CD4-positive, alpha-beta T cell (primary cell): ENCODE data around the gene CDK7. TPM values are rescaled to one million over a fixed set of nuclear protein-coding genes. Genes with fewer than 3 reads are reported as not detected.
"Not testable (repeated sequence)": the region's sequence is repeated elsewhere in the genome, so short reads cannot be mapped to it uniquely, and the experiment has no call there.

Experiments used
- ATAC-seq: fragments of 200-7000 bp; cut with Tn5 transposase; one replicate; pipeline ENCODE4 v1.10.0; 2022; ENCODE audit warnings: mild to moderate bottlenecking; ENCODE audit not compliant: poor library complexity
- CTCF ChIA-PET: fragments of 350-600 bp; sonication (Branson Sonifier 250); formaldehyde crosslinking; loops from one replicate; lab custom pipeline; 2021; ENCODE audit warnings: antibody characterized with exemption, inconsistent platforms; lab: Charles Lee
- POLR2A ChIA-PET: fragments of 350-600 bp; sonication (Branson Sonifier 250); formaldehyde crosslinking; loops from one replicate; lab custom pipeline; 2021; ENCODE audit warnings: antibody characterized with exemption, inconsistent platforms; lab: Charles Lee
- DNase-seq, 14 experiments: peaks; one replicate each; pipeline ENCODE4 v3.0.0-alpha.2; 2013 to 2020; ENCODE audit warnings: mixed read lengths in 2 of 14
- H3K27ac ChIP-seq, 2 donors: one replicate each; pipeline versions ENCODE4 v1.5.1 to v1.7.0; 2013; ENCODE audit warnings: low read length in 2 of 2, low read depth in 1 of 2, mild to moderate bottlenecking in 1 of 2
- H3K27me3 ChIP-seq, 2 experiments: 1 replicate in 1 of 2; 2 replicates in 1 of 2; pipeline versions ENCODE4 v1.6.1 to v1.7.0; 2013; ENCODE audit warnings: low read length in 2 of 2, control low read depth in 1 of 2, mild to moderate bottlenecking in 1 of 2, moderate library complexity in 1 of 2; ENCODE audit not compliant: insufficient read depth in 2 of 2, control insufficient read depth in 1 of 2
- H3K36me3 ChIP-seq: one replicate; pipeline ENCODE4 v1.6.1; 2013; ENCODE audit warnings: low read length, control low read depth; ENCODE audit not compliant: insufficient read depth
- H3K4me1 ChIP-seq: one replicate; pipeline ENCODE4 v1.6.1; 2013; ENCODE audit warnings: low read length, control low read depth; ENCODE audit not compliant: insufficient read depth
- H3K4me3 ChIP-seq: one replicate; pipeline ENCODE4 v1.5.1; 2013; ENCODE audit warnings: mild to moderate bottlenecking, low read length, moderate library complexity
- H3K9me3 ChIP-seq, 2 experiments: 1 replicate in 1 of 2; 2 replicates in 1 of 2; pipeline versions ENCODE4 v1.6.1 to v1.7.0; 2013; ENCODE audit warnings: low read length in 2 of 2, mild to moderate bottlenecking in 2 of 2, control low read depth in 1 of 2, moderate library complexity in 1 of 2; ENCODE audit not compliant: control insufficient read depth in 1 of 2, insufficient read depth in 1 of 2
- H3K27ac Mint-ChIP-seq: one replicate; pipeline ENCODE4 v1.8.0; 2020; ENCODE audit warnings: mixed read lengths
- H3K27me3 Mint-ChIP-seq: one replicate; pipeline ENCODE4 v1.8.0; 2021; ENCODE audit warnings: mixed read lengths
- H3K36me3 Mint-ChIP-seq: one replicate; pipeline ENCODE4 v1.8.0; 2021; ENCODE audit warnings: low read depth, mixed read lengths
- H3K4me1 Mint-ChIP-seq: one replicate; pipeline ENCODE4 v1.8.0; 2021; ENCODE audit warnings: low read depth, mixed read lengths
- H3K4me3 Mint-ChIP-seq: one replicate; pipeline ENCODE4 v1.8.0; 2020; ENCODE audit warnings: mild to moderate bottlenecking, mixed read lengths
- H3K9me3 Mint-ChIP-seq: one replicate; pipeline ENCODE4 v1.8.0; 2020; ENCODE audit warnings: mixed read lengths
- intact Hi-C, 2 experiments: fragments of 100-400 bp; cut with DNase I in 1 of 2; cut with micrococcal nuclease in 1 of 2; formaldehyde crosslinking; loops; one replicate each; pipeline versions ENCODE4 v1.15.1 to v1.9.0; 2023 to 2025; cut with DNase I, micrococcal nuclease
- total RNA-seq, 174 experiments: library from RNA in 2 of 174; stranded (reverse) in 2 of 174; gene quantifications; one replicate each; pipeline ENCODE4 v1.2.3 and lab custom pipeline; 2021 to 2026
- TF ChIP-seq, protein P1 (sequence below): fragments of 200-600 bp; IDR thresholded peaks from one replicate; pipeline ENCODE4 v1.8.0; 2022; ENCODE audit warnings: antibody characterized with exemption, mild to moderate bottlenecking

CDK7 gene
- total RNA-seq, 2 experiments from 2014 or later = 30.1 to 33.0 TPM

DNA sequence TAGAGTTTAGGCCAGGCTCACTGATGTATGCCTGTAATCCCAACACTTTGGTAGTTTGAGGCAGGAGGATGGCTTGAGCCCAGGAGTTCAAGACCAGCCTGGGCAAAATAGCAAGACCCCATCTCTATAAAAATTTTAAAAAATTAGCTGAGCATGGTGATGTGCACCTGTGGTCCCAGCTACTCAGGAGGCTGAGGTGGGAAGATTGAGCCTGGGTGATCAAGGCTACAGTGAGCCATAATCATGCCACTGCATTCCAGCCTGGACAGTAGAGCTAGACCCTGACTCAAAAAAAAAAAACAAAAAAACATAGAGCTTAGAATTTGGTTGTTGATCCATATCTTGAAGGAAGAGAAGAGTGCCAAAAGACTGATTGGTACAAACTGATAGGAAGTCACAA is 14.7 kb upstream of the CDK7 start:
- no peak overlapping the region for H3K4me3 ChIP-seq
- H3K9me3 Mint-ChIP-seq = no peaks in the 10 kb centered on the region
- peaks cover 35% of the 10 kb centered on the region for H3K4me1 Mint-ChIP-seq
- no peak overlapping the region for H3K27ac Mint-ChIP-seq
- no peaks in the 10 kb centered on the region for H3K27me3 Mint-ChIP-seq
- intact Hi-C loops = loop anchor here (5.0 to 10.0 kb wide), 2 partner anchors 55 to 112 kb away; partner anchors contain the start of genes CCDC125 (in 1 of the 2) and CCNB1 (in 1 of the 2)
- no peaks in the 10 kb centered on the region for H3K27me3 ChIP-seq
- H3K4me3 Mint-ChIP-seq = peak overlapping the region; percentile 51
- ChIA-PET POLR2A (no interaction called here), CTCF (no interaction called here)
- no peak overlapping the region for H3K27ac ChIP-seq
- H3K36me3 ChIP-seq = peaks cover 5% of the 10 kb centered on the region
- H3K9me3 ChIP-seq = peaks cover 0 to 3% of the 10 kb centered on the region in 2 experiments
- peaks cover 5% of the 10 kb centered on the region for H3K4me1 ChIP-seq
- TF ChIP-seq, protein P1, sequence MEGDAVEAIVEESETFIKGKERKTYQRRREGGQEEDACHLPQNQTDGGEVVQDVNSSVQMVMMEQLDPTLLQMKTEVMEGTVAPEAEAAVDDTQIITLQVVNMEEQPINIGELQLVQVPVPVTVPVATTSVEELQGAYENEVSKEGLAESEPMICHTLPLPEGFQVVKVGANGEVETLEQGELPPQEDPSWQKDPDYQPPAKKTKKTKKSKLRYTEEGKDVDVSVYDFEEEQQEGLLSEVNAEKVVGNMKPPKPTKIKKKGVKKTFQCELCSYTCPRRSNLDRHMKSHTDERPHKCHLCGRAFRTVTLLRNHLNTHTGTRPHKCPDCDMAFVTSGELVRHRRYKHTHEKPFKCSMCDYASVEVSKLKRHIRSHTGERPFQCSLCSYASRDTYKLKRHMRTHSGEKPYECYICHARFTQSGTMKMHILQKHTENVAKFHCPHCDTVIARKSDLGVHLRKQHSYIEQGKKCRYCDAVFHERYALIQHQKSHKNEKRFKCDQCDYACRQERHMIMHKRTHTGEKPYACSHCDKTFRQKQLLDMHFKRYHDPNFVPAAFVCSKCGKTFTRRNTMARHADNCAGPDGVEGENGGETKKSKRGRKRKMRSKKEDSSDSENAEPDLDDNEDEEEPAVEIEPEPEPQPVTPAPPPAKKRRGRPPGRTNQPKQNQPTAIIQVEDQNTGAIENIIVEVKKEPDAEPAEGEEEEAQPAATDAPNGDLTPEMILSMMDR = no peak
- ATAC-seq = no peak
- DNase-seq = no peak
- peaks cover 20% of the 10 kb centered on the region for H3K36me3 Mint-ChIP-seq

DNA sequence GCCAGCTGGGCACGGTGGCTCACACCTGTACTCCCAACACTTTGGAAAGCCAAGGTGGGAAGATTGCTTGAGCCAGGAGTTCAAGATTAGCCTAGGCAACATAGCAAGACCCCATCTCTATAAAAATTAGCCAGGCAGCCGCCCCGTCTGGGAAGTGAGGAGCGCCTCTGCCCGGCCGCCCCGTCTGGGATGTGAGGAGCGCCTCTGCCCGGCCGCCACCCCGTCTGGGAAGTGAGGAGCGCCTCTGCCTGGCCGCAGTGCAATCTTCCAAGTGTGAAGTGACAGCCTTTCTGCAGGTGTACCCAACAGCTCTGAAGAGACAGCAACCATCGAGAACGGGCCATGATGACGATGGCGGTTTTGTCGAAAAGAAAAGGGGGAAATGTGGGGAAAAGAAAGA is 14.3 kb upstream of the CDK7 start:
- Mint-ChIP-seq H3K36me3 (peaks cover 20% of the 10 kb centered on the region), H3K4me1 (peaks cover 32% of the 10 kb centered on the region), H3K4me3 (peak overlapping the region; percentile 51)
- H3K27ac ChIP-seq, CTCF ChIA-PET, H3K27me3 Mint-ChIP-seq, H3K4me1 ChIP-seq, ATAC-seq, H3K9me3 ChIP-seq, H3K27ac Mint-ChIP-seq, POLR2A ChIA-PET, H3K27me3 ChIP-seq, H3K36me3 ChIP-seq, H3K4me3 ChIP-seq, H3K9me3 Mint-ChIP-seq, intact Hi-C loops, DNase-seq: not testable (repeated sequence)

DNA sequence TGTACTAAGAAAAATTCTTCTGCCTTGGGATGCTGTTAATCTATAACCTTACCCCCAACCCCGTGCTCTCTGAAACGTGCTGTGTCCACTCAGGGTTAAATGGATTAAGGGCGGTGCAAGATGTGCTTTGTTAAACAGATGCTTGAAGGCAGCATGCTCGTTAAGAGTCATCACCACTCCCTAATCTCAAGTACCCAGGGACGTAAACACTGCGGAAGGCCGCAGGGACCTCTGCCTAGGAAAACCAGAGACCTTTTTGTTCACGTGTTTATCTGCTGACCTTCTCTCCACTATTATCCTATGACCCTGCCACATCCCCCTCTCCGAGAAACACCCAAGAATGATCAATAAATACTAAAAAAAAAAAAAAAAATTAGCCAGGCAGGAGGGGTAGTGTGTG is 13.9 kb upstream of the CDK7 start:
- Mint-ChIP-seq H3K36me3 (peaks cover 24% of the 10 kb centered on the region), H3K4me1 (peaks cover 32% of the 10 kb centered on the region)
- intact Hi-C loops = loop anchor here in 1 of 2 experiments (1.0 kb wide), 1 partner anchor 10 kb away; no protein-coding TSS in a partner anchor
- H3K27ac Mint-ChIP-seq, DNase-seq, POLR2A ChIA-PET, H3K27me3 Mint-ChIP-seq, H3K4me3 Mint-ChIP-seq, H3K4me1 ChIP-seq, H3K27ac ChIP-seq, H3K9me3 ChIP-seq, ATAC-seq, H3K9me3 Mint-ChIP-seq, H3K27me3 ChIP-seq, H3K36me3 ChIP-seq, H3K4me3 ChIP-seq: not testable (repeated sequence)
- CTCF ChIA-PET = interaction anchor here (2.2 kb wide), 1 partner anchor 14 kb away, joined by 6 read pairs; the partner anchor contains the start of gene CDK7

DNA sequence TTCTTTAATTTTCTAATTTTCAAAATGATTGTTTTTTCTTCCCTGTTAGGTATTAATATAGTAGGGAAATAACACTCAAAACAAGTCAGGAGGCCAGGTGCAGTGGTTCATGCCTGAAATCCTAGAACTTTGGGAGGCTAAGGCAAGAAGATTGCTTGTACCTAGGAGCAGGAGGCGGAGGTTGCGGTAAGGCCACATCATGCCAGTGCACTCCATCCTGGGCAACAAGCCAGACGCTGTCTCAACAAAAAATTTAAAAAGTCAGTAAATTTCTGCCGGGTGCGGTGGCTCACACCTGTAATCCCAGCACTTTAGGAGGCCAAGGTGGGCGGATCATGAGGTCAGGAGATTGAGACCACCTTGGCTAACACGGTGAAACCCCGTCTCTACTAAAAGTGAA is 10.2 kb upstream of the CDK7 start:
- TF ChIP-seq, protein P1 = no peak
- Histone ChIP-seq H3K36me3 (peaks cover 23% of the 10 kb centered on the region), H3K9me3 (peaks cover 0 to 3% of the 10 kb centered on the region in 2 experiments), H3K27ac (no peak overlapping the region), H3K4me3 (no peak overlapping the region), H3K27me3 (no peaks in the 10 kb centered on the region), H3K4me1 (no peaks in the 10 kb centered on the region)
- Mint-ChIP-seq H3K36me3 (peaks cover 33% of the 10 kb centered on the region), H3K27me3 (no peaks in the 10 kb centered on the region), H3K27ac (no peak overlapping the region), H3K9me3 (no peaks in the 10 kb centered on the region), H3K4me1 (peaks cover 6% of the 10 kb centered on the region), H3K4me3 (no peak overlapping the region)
- ChIA-PET CTCF (no interaction called here), POLR2A (no interaction called here)
- ATAC-seq (no peak), DNase-seq (no peak)
- intact Hi-C loops = no loop called here
